Kidney glomerular epithelial cell (primary cell): ENCODE results near the gene SEMA4D.

Source experiments
- DNase-seq: peaks from one replicate; lab custom pipeline; 2025; lab: John Stamatoyannopoulos, UW

SEMA4D gene

DNA sequence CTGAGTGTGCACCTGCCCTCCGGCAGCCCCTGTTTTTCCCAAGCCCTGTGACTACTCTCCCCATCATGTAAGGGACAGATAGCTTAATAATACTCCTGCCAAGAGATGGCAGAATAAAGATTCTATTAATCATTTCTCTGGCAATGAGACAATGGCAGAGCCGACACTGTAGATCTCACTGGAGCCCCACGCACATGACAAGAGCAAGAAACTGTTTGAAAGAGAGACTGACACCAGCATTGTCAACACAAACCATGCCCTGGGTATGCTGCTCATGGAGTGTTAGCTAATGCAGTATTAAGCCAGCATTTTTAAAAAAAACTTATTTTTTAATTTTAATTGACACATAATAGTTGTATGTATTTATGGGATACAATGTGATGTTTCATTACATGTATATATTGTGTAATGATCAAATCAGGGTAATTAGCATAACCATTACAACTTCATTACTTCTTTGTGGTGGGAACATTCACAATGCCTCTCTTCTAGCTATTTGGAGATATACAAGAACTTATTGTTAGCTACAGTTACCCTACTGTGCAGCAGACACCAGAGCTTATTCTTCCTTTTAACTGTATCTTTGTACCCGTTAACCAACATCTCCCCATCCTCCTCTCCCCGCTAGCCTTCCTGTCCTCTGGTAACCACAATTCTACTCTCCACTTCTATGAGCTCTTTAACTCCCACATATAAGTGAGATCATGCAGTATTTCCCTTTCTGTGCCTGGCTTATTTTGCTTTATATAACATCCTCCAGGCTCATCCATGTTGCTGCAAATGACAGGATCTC lies 31.5 kb upstream of the SEMA4D start:
- peak; percentile 59 for DNase-seq

DNA sequence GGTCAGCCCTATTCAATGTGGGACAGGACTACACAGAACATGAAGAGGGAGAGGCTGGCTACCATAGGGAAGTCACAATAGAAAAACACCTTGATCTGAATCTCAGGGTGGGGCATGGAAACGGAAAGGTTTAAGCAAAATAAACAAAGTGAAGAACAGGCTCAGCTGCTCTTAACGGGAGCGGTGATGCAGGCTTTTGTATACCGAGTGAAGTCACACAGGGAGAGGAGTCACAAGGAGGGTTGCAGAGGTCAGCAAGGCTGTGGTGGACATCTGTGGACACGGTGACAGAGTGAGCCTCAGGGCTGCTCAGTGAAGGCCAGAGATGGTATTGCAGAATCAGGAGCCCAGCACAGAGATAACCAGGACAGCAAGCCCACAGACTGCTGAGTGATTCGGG lies 30.6 kb upstream of the SEMA4D start:
- no peak for DNase-seq

DNA sequence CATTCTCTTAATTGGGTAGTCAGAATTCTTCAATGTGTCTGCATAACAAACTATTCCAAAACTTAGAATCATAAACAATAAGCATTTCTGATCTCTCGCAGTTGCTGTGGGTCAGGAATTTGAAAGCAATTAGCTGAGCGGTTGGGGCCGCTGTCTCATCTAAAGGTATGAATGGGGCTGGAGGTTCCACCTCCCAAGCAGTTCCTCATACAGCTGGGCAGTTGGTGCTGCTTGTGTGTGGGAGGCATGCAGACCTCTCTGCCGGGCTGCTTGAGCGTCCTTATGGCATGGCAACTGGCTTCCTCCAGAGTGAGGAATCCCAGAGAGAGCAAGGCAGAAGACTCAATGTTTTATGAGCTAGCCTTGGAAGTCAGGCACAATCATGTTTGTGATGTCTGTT lies 30.2 kb upstream of the SEMA4D start:
- no peak for DNase-seq

DNA sequence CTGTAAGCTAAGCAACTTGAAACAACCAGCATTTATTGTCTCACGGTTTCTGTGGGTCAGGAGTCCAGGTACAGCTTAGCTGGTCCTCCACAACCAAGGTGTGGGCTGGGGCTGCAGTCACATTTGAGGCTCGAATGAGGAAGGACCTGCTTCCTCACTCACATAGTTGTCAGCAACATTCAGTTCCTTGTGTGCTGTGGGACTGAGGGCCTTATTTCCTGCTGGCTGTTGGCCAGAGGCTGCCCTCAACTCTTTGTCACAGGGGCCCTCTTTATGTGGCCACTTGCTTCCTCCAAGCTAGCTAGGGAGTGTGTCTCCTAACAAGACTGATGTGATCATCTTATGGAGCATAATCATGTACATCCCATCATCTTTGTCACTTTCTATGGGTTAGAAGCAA lies 29.2 kb upstream of the SEMA4D start:
- DNase-seq = no peak

DNA sequence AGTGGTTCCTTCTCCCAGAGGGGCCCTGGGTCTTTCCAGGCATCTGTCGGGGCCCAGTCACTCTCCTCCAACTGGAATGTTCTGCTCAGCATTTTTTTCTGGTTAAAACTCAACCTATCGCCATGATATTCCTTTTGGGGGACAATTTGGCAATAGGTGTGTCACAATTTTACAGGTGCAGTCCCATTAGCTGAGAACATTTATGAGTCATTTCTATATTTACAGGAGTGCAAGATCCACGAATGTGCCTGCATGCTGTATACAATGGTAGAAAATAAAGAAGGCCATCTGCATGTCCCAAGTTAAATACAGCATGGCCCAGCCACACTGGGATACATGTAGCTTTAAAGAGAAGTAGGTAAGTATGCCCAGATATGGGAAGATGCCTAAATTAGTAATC lies 28.8 kb upstream of the SEMA4D start:
- DNase-seq = no peak

DNA sequence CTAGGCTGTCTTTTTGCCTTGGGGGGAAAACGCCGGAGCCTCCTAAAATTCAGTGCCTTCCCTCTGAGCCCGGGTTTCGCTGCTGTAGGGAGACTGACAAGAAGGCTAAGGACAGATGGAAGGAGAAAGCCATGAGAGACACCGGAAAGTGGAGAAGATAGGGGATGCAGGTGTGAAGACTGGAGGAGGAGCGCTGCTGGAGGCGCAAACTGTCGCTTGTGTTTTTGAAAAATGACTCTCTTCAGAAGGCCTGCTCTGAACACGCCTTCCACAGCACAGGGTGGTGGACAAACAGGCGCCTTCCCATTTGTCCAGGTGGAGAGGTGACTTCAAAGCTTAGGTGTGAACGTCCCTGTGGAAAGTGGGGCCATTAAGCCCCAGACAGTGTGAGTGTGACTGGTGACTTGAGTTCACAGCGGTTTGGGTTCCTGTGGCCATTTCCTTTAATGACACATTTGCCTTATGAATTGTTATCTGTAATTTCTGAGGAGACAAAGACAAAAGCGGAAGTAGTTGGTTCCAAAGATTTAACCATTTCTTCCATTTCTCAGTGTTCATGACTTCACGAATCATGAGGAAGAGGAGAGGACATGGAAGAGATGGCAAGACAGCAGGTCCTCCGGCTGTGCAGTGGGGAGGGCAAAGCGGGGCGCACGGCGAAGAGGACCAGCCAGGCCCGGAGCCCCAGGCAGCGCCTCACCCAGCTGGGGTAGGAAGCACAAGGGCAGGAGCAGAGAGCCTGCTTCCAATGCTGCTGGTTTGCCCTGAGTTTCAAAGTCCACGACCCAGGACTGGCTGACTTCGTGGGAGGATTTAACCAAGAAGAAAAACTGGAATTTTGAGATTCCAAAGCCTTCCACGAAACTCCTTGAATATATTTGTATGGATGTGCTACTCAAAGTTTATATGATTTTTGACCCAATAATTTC lies 27.8 kb upstream of the SEMA4D start:
- DNase-seq = no peak

DNA sequence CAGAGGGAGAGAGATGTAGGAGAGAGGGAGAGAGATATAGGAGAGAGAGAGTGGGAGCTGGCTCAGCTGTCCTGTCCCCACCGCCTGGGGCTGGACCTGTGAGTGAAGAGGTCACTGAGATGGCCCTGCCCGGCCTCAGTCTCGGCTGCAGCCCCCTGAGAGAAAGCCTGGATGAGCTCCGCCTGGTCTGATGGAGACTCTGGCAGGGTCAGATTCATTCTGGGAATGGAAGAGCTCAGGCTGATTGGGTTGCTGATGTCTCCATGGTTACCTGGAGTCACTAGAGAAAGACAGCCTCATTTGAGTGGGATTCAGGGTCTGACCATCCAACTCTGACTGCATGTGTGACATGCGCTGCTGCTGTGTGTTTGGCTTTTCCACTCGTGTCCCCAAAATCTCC lies 27.1 kb upstream of the SEMA4D start:
- DNase-seq = no peak

DNA sequence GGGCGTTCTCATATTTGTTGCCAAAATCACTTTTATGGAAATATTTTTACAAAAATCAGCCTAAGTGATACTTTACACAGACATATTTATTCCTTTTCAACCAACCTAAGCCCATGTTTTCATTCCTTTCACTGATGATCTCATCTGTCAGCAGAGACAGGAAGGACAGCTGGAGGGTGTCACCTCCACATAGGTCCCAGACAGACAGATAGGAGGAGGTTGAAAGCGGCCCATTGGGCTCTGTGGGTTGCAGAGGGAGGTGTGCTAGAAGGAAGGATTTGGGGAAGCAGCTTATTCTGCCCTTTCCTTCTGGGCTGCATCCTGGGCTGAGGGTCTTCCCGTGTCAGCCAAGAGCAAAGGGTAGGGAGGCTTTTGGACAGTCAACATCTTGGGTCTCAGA lies 26.0 kb upstream of the SEMA4D start:
- DNase-seq = no peak

DNA sequence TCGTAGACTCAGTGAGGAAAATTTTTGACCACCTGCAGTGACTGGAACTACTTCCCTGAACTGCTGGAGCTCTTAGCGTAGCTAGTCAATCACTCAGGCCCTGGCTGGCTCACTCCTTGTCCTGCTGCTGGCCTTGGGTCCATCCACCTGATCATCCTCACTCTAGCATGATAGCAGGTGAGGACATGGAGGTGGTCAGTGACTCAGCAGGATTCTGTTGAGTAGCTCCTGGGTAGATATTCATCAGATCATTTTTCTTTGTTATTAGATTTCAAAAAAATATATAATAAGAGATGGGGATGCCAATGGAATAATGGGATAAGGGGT lies 25.0 kb upstream of the SEMA4D start:
- DNase-seq = no peak

DNA sequence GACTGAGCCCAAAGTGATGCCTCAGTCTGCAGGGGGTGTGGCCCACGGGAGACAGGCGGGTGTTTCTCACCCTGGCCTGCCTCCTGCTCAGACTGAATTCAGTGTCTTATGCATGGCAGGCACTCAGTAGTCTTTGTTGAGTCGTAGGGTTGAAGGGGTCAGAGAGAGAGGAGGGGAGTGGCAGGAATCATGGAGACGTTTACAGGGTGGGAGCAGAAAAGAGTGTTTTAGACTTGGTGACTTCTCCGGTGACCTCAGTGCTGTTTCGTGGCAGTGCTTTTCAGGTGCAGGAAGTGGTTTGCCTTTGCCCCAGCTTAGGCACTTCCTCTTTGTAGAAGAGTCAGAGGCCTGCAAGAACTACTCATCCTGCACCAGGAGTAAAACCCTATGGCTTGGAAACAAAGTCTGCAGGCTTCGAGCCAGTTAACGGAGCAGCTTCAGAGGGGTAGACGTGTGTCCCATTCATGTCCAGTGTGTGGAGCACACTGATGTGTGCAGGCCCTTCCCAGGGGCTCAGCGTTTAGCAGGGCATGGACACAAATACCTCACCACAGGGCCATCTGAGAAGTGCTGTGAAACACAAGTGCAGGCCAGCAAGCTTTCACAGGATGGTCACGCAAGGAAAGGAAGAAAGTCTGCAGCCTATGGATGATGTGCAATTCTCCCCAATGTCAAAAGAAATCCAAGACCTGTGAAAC lies 24.5 kb upstream of the SEMA4D start:
- DNase-seq = no peak

DNA sequence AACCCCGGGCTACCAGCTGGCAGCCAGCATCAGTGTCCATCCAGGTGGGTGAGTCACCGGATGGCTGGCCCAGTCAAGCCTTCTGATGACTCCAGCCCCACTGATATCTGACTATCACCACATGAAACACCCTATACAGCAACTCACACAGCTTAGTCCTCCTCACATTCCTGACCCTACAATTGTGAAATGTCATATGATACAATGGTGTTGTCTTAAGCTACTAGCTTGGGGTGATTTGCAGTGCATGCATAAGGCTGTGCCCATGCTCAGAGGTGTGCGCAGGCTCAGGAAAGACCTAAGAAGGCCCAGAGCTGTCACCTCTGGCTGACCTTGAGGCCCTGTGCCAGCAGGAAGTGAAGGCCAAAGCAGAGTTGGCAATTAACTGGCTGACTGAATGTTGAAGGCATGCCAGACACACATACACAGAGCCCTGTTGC lies 21.5 kb upstream of the SEMA4D start:
- DNase-seq = peak; percentile 29

DNA sequence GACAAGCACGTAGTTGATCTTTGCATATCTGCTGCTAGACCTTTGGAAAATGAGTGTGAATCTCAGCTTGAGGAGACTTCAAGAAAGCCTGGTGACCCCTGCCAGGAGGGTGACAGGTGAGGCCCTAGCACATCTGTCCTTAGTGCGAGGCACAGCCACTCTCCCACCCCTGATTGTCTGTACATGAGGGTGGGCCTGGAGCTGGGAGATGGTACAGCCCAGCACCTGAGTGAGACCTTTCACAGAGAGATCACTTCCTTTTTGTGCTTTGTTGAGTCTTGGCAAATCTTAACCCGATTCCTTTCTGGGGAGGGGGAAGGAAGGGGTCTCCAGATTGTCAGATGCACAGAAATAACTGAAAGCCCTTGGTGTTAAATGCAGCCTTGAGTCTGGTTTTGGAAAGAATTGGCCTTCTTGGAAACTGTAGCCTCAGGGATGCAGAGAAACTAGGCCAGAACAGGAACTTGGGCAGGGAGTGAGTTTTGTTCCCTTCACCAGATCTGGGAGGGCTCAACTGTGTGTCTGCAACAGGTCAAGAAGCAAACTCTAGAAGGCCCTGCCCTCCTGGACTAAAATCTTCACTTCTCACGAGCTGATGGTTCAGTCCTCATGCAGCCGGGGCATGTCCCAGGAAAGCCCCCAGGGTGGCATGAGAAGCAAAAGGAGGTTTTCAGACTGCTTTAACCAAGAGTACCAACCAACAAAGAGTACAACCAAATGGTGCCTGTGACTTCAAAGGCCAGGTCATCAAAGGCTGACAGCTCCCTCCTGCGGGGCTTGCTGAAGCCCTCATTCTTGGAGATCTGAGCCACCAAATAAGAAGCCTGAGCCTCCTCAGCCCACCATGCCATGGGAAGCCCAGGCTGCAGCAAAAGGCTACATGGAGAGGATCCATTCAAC lies 20.8 kb upstream of the SEMA4D start:
- DNase-seq = no peak

DNA sequence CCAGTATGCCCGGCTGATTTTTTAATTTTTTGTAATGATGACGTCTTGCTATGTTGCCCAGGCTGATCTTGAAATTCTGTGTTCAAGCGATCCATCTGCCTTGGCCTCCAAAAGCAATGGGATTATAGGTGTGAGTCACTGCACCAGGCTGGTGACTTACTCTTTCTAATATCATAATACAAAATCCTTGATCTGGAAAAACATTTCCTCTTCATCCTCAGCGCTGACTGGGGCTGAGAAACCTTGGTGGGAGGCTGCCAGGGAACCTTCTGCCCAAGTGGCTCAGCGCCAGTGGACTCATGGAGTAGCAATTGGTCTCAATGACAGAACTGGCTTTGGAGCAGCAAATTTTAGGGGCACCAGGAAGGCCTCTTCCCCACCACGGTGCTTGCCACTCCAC lies 17.5 kb upstream of the SEMA4D start:
- no peak for DNase-seq

DNA sequence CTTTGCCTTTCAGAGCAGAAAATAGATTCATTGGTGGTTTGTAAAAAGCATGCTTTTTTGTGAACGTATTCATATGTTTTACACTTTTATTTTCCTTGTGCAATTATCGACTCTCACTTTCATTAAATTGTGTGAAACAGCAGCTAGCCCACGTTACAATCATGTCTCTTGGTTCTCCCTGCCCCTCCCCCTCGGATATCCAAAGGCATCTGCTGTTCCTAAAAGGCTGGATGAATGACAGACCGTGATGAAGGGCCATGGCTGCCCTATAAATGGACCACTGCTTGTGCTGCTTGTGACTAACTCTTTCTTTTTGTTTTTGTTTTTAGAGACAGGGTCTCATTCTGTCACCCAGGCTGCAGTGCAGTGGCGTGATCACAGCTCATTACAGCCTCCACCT lies 17.0 kb upstream of the SEMA4D start:
- no peak for DNase-seq

DNA sequence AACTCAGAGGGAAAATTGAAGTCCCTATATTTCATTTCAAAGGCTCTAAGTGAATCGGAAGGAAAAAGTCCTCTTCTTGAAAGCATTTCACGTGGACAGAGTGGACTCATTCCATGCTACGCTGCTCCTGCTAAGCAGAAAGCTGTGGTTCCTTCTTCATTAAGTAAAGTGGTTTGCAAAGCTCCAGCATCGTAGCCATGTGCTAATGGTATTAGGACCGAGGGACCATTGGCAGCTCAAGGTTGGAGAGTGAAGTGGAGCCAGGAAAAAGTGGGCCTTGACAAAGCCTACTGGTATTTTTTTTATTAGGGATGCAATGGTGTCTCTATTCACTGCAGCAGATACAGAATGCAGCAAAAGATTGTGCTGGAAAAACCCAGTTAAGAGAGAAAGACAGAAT lies 16.4 kb upstream of the SEMA4D start:
- DNase-seq = no peak

DNA sequence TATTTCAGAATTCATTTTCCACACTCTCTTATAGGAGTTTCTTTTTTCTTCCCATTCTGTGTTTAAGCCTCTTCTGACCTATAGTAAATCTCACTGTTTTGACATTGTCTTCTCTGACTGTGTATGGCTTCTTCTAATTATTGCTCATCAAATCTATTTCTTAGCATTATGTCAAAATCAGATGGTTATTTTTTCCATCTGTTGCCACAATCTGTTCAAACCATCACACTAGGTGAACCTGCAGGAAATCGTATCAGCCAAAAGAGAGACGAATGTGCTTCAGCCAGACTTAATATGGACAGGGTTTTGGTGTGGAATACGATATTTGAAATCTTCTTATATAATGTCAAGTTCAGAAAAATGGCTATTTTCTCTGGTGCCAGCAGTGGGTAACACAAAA lies 15.9 kb upstream of the SEMA4D start:
- no peak for DNase-seq

DNA sequence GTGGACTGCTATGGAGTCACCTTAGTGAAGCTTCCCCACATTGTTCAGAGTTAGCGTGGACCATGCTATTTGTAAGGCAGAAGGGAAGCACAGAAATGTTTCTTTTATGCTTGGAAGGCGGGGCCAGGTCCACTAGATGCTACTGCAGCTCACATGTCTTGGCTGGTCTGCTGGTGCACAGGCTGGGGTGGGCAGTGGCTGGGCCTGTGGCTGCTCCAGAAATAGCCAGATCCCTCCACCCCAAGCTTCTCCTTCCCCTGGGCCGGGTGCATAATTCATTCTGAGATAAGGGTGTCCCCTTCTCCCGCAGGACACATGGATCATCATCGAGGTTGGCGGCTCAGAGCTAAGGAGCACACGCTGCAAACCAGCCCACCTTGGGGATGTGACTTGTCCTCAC lies 14.5 kb upstream of the SEMA4D start:
- DNase-seq = no peak

DNA sequence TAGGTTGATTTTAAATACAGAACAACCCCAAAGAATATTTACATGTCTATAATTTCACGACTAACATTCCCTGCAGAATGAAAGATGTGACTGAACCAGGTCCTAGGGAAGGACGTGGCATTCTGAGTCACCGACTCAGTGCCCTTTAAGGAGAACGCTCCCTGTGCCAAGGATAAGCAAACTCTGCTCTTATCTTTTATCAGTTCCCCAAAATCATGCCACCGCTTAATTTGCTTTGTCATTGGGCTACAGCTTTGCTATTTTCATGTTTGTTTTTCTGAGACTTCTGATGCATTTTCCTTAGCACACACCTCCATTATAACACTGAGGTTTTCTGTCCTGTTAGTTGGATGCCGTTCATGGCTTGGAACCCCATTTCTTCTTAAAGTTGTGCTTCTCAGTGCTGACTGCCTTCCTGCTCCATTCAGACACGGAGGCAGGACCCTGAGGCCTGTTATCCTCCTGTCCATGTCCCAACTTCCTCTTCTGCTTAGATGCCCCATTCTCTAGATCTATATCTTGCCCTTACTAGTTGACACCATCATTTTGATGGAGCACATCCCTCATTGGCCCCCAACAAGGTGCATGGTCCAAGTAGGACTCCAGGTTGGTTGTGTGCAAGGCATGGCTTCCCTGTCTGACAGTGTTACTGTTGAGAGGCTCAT lies 11.2 kb upstream of the SEMA4D start:
- DNase-seq = no peak

DNA sequence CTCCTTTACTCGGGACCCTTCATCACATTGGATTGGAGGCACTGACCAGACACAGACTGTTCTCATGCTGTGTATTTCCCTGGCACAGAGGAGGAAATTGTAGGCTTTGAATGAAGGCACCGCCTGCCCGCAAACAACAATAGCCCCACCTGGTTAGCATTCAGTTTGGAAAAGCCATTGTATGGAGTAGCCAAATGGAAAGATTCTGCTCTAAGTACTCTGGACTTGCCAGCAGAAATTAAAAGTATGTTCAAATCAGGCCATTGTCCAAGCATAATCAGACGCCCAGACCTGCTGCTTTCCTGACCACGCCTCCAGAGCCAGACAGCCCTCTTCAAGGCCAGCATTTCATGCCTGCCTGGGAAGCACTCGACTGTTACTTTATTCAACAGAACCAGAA lies 8.0 kb upstream of the SEMA4D start:
- DNase-seq = peak; percentile 57

DNA sequence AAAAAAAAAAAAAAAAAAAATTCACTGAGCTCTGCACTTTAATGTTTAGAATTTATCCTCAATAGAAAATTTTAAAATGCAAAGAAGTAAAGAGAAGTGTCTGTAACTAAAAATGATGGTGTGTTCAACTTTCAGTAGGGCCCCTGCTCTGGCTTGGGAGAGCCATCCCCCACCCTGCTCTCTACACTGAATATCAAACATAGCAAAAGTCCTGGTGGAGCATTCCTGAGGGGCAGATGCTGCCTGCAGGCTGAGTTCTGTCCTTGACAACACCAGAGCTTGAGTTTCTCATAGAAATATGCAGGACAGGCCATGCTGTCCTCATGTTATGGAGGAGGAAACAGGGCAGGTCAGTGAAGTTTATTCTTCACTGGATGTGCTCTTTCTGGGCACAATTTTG lies 7.1 kb upstream of the SEMA4D start:
- DNase-seq = no peak

DNA sequence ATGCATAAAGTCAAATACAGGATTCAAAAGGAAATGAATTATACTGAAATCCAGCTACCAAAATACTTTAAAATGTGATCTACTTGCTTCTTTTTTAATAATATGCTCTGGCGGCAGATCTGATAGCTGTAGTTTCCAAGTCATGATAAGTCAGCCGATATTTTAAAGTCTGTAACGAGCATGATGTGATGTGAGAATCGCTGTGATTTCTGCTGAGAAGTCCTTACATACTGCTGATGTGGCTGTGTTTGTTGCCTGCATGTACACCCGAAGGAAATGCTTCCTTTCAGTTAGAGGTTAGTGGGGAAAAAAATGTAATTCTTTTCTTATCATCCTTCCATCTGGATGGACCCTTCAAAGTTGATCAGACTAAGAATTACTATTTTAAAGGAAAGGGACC lies 4.8 kb upstream of the SEMA4D start:
- no peak for DNase-seq
